IMR-90 (cell line): ENCODE results near the gene ZNF827. TPM values are rescaled to one million over a fixed set of nuclear protein-coding genes. Genes with fewer than 3 reads are reported as not detected.

Experiments used
- ATAC-seq: fragments of 200-7000 bp; cut with Tn5 transposase; 2 replicates; pipeline ENCODE4 v1.9.1; 2020; ENCODE audit warnings: low read depth, mild to moderate bottlenecking, moderate library complexity
- BruUV-seq: library from RNA; stranded (reverse); fragments of 400-500 nt; replicated peaks from 2 replicates; lab custom pipeline; 2021; lab: Mats Ljungman, UMichigan
- CTCF ChIA-PET: fragments of 300-600 bp; formaldehyde crosslinking; extraction: SDS; loops from one replicate; lab custom pipeline; 2021; ENCODE audit warnings: antibody characterized with exemption; lab: Yijun Ruan, JAX
- POLR2A ChIA-PET: fragments of 300-600 bp; sonication (Branson Sonifier 250); formaldehyde crosslinking; loops from one replicate; lab custom pipeline; 2022; ENCODE audit warnings: antibody characterized with exemption; ENCODE audit not compliant: unreplicated experiment; lab: Charles Lee
- DNase-seq: peaks from one replicate; pipeline ENCODE4 v3.0.0; 2013
- H2AFZ ChIP-seq: replicated peaks from 2 replicates; pipeline ENCODE3; 2013; ENCODE audit warnings: low read length, mild to moderate bottlenecking; ENCODE audit not compliant: poor library complexity
- H2AK5ac ChIP-seq: 2 replicates; pipeline ENCODE4 v1.6.1; 2013; ENCODE audit warnings: low read depth, low read length, inconsistent platforms
- H2AK9ac ChIP-seq: replicated peaks from 2 replicates; pipeline ENCODE3; 2013; ENCODE audit warnings: mild to moderate bottlenecking, low read depth, low read length, moderate library complexity; ENCODE audit not compliant: poor library complexity
- H2BK120ac ChIP-seq: 2 replicates; pipeline ENCODE4 v1.6.1; 2013; ENCODE audit warnings: low read depth, low read length, inconsistent platforms
- H2BK15ac ChIP-seq: 3 replicates; pipeline ENCODE4 v1.6.1; 2013; ENCODE audit warnings: low read depth, low read length, inconsistent platforms
- H2BK20ac ChIP-seq: 2 replicates; pipeline ENCODE4 v1.6.1; 2013; ENCODE audit warnings: low read depth, mild to moderate bottlenecking, inconsistent platforms, low read length, moderate library complexity
- H2BK5ac ChIP-seq: 2 replicates; pipeline ENCODE4 v1.6.1; 2013; ENCODE audit warnings: mild to moderate bottlenecking, low read depth, low read length, inconsistent platforms; ENCODE audit not compliant: poor library complexity, severe bottlenecking
- H3K14ac ChIP-seq: replicated peaks from 2 replicates; pipeline ENCODE4 v1.6.1; 2013; ENCODE audit warnings: low read depth, low read length, inconsistent platforms
- H3K18ac ChIP-seq: 2 replicates; pipeline ENCODE4 v1.6.1; 2013; ENCODE audit warnings: low read depth, low read length, control low read depth
- H3K23ac ChIP-seq: 2 replicates; pipeline ENCODE4 v1.6.1; 2013; ENCODE audit warnings: low read depth, low read length, inconsistent platforms
- H3K27ac ChIP-seq: 2 replicates; pipeline ENCODE4 v1.5.1; 2013; ENCODE audit warnings: mild to moderate bottlenecking, control low read depth, low read length; ENCODE audit not compliant: insufficient read depth
- H3K27me3 ChIP-seq: 2 replicates; pipeline ENCODE4 v1.6.1; 2013; ENCODE audit warnings: low read length; ENCODE audit not compliant: control insufficient read depth, insufficient read depth
- H3K36me3 ChIP-seq: 2 replicates; pipeline ENCODE4 v1.6.1; 2013; ENCODE audit warnings: low read length, mixed read lengths; ENCODE audit not compliant: control insufficient read depth, insufficient read depth
- H3K4ac ChIP-seq: 2 replicates; pipeline ENCODE4 v1.6.1; 2013; ENCODE audit warnings: low read depth, low read length, inconsistent platforms
- H3K4me1 ChIP-seq: 2 replicates; pipeline ENCODE4 v1.6.1; 2013; ENCODE audit warnings: low read length, mixed read lengths; ENCODE audit not compliant: control insufficient read depth, insufficient read depth
- H3K4me2 ChIP-seq: 2 replicates; pipeline ENCODE4 v1.6.1; 2013; ENCODE audit warnings: low read depth, mild to moderate bottlenecking, control low read depth, low read length, moderate library complexity
- H3K4me3 ChIP-seq: 2 replicates; pipeline ENCODE4 v1.5.1; 2013; ENCODE audit warnings: low read depth, mild to moderate bottlenecking, control low read depth, low read length, moderate library complexity; ENCODE audit not compliant: insufficient read depth
- H3K56ac ChIP-seq: 2 replicates; pipeline ENCODE4 v1.6.1; 2013; ENCODE audit warnings: low read length, inconsistent platforms; ENCODE audit not compliant: insufficient read depth; ENCODE audit errors: extremely low read depth
- H3K79me1 ChIP-seq, 2 experiments: 2 replicates each; pipeline ENCODE4 v1.6.1; 2013; ENCODE audit warnings: low read length in 2 of 2, inconsistent platforms in 1 of 2, low read depth in 1 of 2
- H3K9ac ChIP-seq: 2 replicates; pipeline ENCODE4 v1.6.1; 2013; ENCODE audit warnings: low read depth, low read length, control low read depth
- H3K9me1 ChIP-seq: 2 replicates; pipeline ENCODE4 v1.6.1; 2013; ENCODE audit warnings: low read length, inconsistent platforms; ENCODE audit not compliant: insufficient read depth
- H3K9me3 ChIP-seq: 2 replicates; pipeline ENCODE4 v1.6.1; 2013; ENCODE audit warnings: low read length; ENCODE audit not compliant: control insufficient read depth, insufficient read depth
- H4K20me1 ChIP-seq: 2 replicates; pipeline ENCODE4 v1.6.1; 2013; ENCODE audit warnings: low read length, inconsistent platforms; ENCODE audit not compliant: insufficient read depth
- H4K5ac ChIP-seq: 2 replicates; pipeline ENCODE4 v1.6.1; 2013; ENCODE audit warnings: mild to moderate bottlenecking, low read depth, low read length, control low read depth
- H4K8ac ChIP-seq, 2 experiments: 2 replicates each; pipeline ENCODE4 v1.6.1; 2013; ENCODE audit warnings: low read depth in 2 of 2, low read length in 2 of 2, control low read depth in 1 of 2, inconsistent platforms in 1 of 2
- H4K91ac ChIP-seq: 2 replicates; pipeline ENCODE4 v1.6.1; 2013; ENCODE audit warnings: low read depth, low read length, inconsistent platforms; ENCODE audit not compliant: insufficient read depth
- BHLHE40 ChIP-seq: fragments of 150-350 bp; IDR thresholded peaks from 2 replicates; pipeline ENCODE4 v1.6.1; 2016; ENCODE audit warnings: mild to moderate bottlenecking, low read depth, low read length
- CEBPB ChIP-seq: IDR thresholded peaks from 2 replicates; pipeline ENCODE4 v1.6.1; 2012; ENCODE audit warnings: low read depth, low read length, improper control_type of control experiment
- CHD1 ChIP-seq: IDR thresholded peaks from 2 replicates; pipeline ENCODE4 v1.6.1; 2012; ENCODE audit warnings: low read depth, low read length, improper control_type of control experiment
- CTCF ChIP-seq: conservative IDR thresholded peaks from 2 replicates; pipeline ENCODE4 v1.5.1; 2012; ENCODE audit warnings: mild to moderate bottlenecking, low read depth, low read length, improper control_type of control experiment
- ELK1 ChIP-seq: fragments of 150-350 bp; IDR thresholded peaks from 2 replicates; pipeline ENCODE4 v1.6.1; 2016; ENCODE audit warnings: low read depth, mild to moderate bottlenecking, low read length, moderate library complexity, borderline replicate concordance
- FOS ChIP-seq: fragments of 150-350 bp; IDR thresholded peaks from 2 replicates; pipeline ENCODE4 v1.6.1; 2016; ENCODE audit warnings: low read depth, low read length
- MAFK ChIP-seq: IDR thresholded peaks from 2 replicates; pipeline ENCODE4 v1.6.1; 2012; ENCODE audit warnings: low read depth, low read length, improper control_type of control experiment
- MAZ ChIP-seq: IDR thresholded peaks from 2 replicates; pipeline ENCODE4 v1.6.1; 2012; ENCODE audit warnings: low read depth, mild to moderate bottlenecking, low read length, improper control_type of control experiment, moderate library complexity, borderline replicate concordance
- MXI1 ChIP-seq: IDR thresholded peaks from 2 replicates; pipeline ENCODE4 v1.6.1; 2012; ENCODE audit warnings: low read depth, mild to moderate bottlenecking, low read length, moderate library complexity, borderline replicate concordance
- NFE2L2 ChIP-seq: fragments of 150-350 bp; IDR thresholded peaks from 2 replicates; pipeline ENCODE4 v1.6.1; 2016; ENCODE audit warnings: low read depth, mild to moderate bottlenecking, low read length
- POLR2A ChIP-seq: IDR thresholded peaks from 2 replicates; pipeline ENCODE4 v1.6.1; 2012; ENCODE audit warnings: mild to moderate bottlenecking, low read depth, low read length
- RAD21 ChIP-seq: IDR thresholded peaks from 2 replicates; pipeline ENCODE4 v1.6.1; 2012; ENCODE audit warnings: low read length, improper control_type of control experiment
- RCOR1 ChIP-seq: IDR thresholded peaks from 2 replicates; pipeline ENCODE4 v1.6.1; 2012; ENCODE audit warnings: mild to moderate bottlenecking, low read length, improper control_type of control experiment; ENCODE audit not compliant: insufficient replicate concordance
- RFX5 ChIP-seq: IDR thresholded peaks from 2 replicates; pipeline ENCODE4 v1.8.0; 2012; ENCODE audit warnings: low read depth, mild to moderate bottlenecking, low read length, moderate library complexity
- USF2 ChIP-seq: fragments of 150-350 bp; IDR thresholded peaks from 2 replicates; pipeline ENCODE4 v1.6.1; 2017; ENCODE audit warnings: mild to moderate bottlenecking, antibody characterized with exemption, low read length, low read depth
- WGBS, 2 experiments: methylation state at CpG; one replicate each; pipeline versions ENCODE4 v1.1.5 to v1.1.7; 2013; ENCODE audit warnings: missing lambda C conversion rate in 2 of 2; ENCODE audit not compliant: insufficient read length in 1 of 2; ENCODE audit errors: extremely low coverage in 2 of 2; 5-methylcytosine and 5-hydroxymethylcytosine counted together
- dilution Hi-C: fragments of 300-500 bp; cut with HindIII; formaldehyde crosslinking; loops from one replicate; pipeline ENCODE4 v1.14.3; 2018; ENCODE audit warnings: low sequenced_read_pairs; ENCODE audit not compliant: unreplicated experiment
- in situ Hi-C: fragments of 300-500 bp; cut with MboI; formaldehyde crosslinking; loops from 3 replicates; pipeline ENCODE4 v1.14.3; 2019; ENCODE audit warnings: low sequenced_read_pairs, inconsistent platforms, mixed read lengths
- intact Hi-C: fragments of 100-400 bp; cut with micrococcal nuclease; formaldehyde crosslinking; loops from 2 replicates; pipeline ENCODE4 v1.10.0; 2022
- polyA plus RNA-seq, 3 experiments: library from polyadenylated mRNA; depleted of rRNA; stranded (reverse); fragments of >200 nt; gene quantifications; 2 replicates each; pipeline ENCODE4 v1.2.3, GENCODE V29; 2012; ENCODE audit warnings: low replicate concordance in 1 of 3
- total RNA-seq: library from RNA; depleted of rRNA; stranded (reverse); fragments of >200 nt; gene quantifications from 2 replicates; pipeline ENCODE4 v1.2.3, GENCODE V29; 2012

ZNF827 gene
- total and polyA plus RNA-seq, 2 of the 4 experiments (the other 2 are of a cell fraction), result 6.6 to 31.7 TPM

GRCh38 chr4:145824463-145824862 is 114.2 kb downstream of the ZNF827 start:
- Histone ChIP-seq H4K91ac (no peak overlapping the region), H3K9me3 (no peaks in the 10 kb centered on the region), H2AK5ac (no peak overlapping the region), H3K14ac (no peak overlapping the region), H2BK5ac (no peak overlapping the region), H4K20me1 (no peaks in the 10 kb centered on the region), H3K4ac (no peak overlapping the region), H3K4me2 (no peak overlapping the region), H2AK9ac (no peak overlapping the region), H2AFZ (no peak overlapping the region), H4K5ac (no peak overlapping the region), H3K4me3 (no peak overlapping the region), H3K27ac (no peak overlapping the region), H2BK20ac (no peak overlapping the region), H3K9me1 (peaks cover 16% of the 10 kb centered on the region), H3K23ac (no peak overlapping the region), H4K8ac (no peak overlapping the region), H3K56ac (no peak overlapping the region), H2BK120ac (no peak overlapping the region), H3K79me1 (peaks cover 5 to 10% of the 10 kb centered on the region in 2 experiments; a peak in 1 of 4 replicates), H3K9ac (no peak overlapping the region), H3K36me3 (peaks cover 9% of the 10 kb centered on the region), H2BK15ac (no peak overlapping the region), H3K4me1 (peaks cover 12% of the 10 kb centered on the region), H3K18ac (no peak overlapping the region), H3K27me3 (no peaks in the 10 kb centered on the region)
- dilution Hi-C loops (no loop called here), intact Hi-C loops (no loop called here), in situ Hi-C loops (no loop called here)
- ChIA-PET POLR2A (no interaction called here), CTCF (no interaction called here)
- DNase-seq (no peak), ATAC-seq (no peak)
- no CpG with 5 or more reads among the region's 3 CpGs for WGBS, 2 experiments
- TF ChIP-seq USF2 (no peak), MAZ (no peak), RCOR1 (no peak), ELK1 (no peak), POLR2A (no peak), CEBPB (no peak), CTCF (no peak), BHLHE40 (no peak), MAFK (no peak), RAD21 (no peak), FOS (no peak), MXI1 (no peak), CHD1 (no peak), NFE2L2 (no peak), RFX5 (no peak)
- no TSS peak for BruUV-seq
